H1 (cell line): ENCODE measurements around the gene VEPH1. TPM values are rescaled to one million over a fixed set of nuclear protein-coding genes. Genes with fewer than 3 reads are reported as not detected.
A peak's percentile ranks its signal among the peaks of the same experiment; 100 is the strongest.

Source experiments
- HDAC2 ChIP-seq, 2 experiments: fragments of 300-600 bp in 1 of 2; sonication (generic) in 1 of 2; IDR thresholded peaks; 2 replicates each; pipeline ENCODE4 v1.6.1; 2011 to 2012; ENCODE audit warnings: low read depth in 2 of 2, low read length in 2 of 2, mild to moderate bottlenecking in 2 of 2, moderate library complexity in 2 of 2, borderline replicate concordance in 1 of 2, inconsistent platforms in 1 of 2
- JUND ChIP-seq: IDR thresholded peaks from 2 replicates; pipeline ENCODE4 v1.6.1; 2011; ENCODE audit warnings: mild to moderate bottlenecking, improper control_type of control experiment, low read length
- MAFK ChIP-seq: IDR thresholded peaks from 2 replicates; pipeline ENCODE4 v1.6.1; 2012; ENCODE audit warnings: low read depth, mild to moderate bottlenecking, improper control_type of control experiment, low read length
- NRF1 ChIP-seq: IDR thresholded peaks from 2 replicates; pipeline ENCODE4 v1.6.1; 2011; ENCODE audit warnings: mild to moderate bottlenecking, low read depth, low read length, improper control_type of control experiment
- polyA plus RNA-seq, 7 experiments: library from polyadenylated mRNA; depleted of rRNA in 3 of 7; stranded (reverse) in 5 of 7; unstranded in 2 of 7; fragments of >200 nt in 5 of 7; fragments of 200-250 nt in 2 of 7; gene quantifications; 1 replicate in 5 of 7; 2 replicates in 1 of 7; 4 replicates in 1 of 7; pipeline versions ENCODE4 v1.2.1 to v1.2.3, GENCODE V29; 2011 to 2013; ENCODE audit warnings: missing spikeins in 2 of 7, mixed read lengths in 2 of 7
- total RNA-seq: library from RNA; stranded (reverse); fragmentation: NEBNext Ultra II Directional; extraction: Animal tissue kit (Norgen Biotek cat#: 25700); gene quantifications from 2 replicates; pipeline ENCODE4 v1.2.1, GENCODE V29; 2021
- TF ChIP-seq, protein P1 (sequence below): IDR thresholded peaks from 2 replicates; pipeline ENCODE4 v1.6.1; 2012; ENCODE audit warnings: inconsistent platforms

The VEPH1 gene
- total and polyA plus RNA-seq, 2 of the 8 experiments (the other 6 are each of a cell fraction or from before 2014, with no cell fraction given), result 12.0 to 18.3 TPM

DNA sequence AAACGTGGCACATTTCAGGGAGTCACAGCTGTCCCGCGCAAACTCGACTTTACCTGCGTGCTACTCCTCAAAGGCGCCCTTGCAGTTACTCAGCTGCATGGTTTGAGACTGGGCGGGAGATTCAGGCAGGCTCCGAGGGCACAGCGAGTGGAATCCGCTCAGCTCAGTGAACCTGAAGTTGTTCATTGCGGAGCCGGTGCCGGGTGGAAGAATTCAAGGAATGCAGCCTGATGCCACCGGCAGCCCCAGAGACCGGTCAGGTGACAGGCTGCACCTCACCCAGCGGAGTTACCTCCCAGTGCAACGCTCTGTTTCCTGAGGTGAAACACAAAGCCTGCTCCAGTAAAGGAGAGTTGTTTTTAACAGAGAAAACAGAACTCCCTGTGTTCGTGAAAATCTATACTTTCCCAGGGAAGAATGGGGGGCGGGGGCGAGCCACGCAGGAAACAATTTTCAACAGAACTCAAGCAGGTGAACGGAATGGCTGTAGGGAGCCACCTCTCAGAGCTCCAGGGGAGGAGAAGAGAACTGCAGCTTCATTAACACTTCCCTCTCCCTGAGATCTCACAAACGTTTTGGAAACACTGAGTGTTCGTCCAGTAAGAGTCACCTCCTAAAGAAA, 3.8 kb downstream of the VEPH1 start (continued):
- TF ChIP-seq HDAC2 (IDR thresholded peaks at IDR 0.05; ENCODE audit: borderline replicate concordance in 1 of 2, low read depth in 2 of 2, low read length in 2 of 2) (0 out of 4 replicates have a peak, but pooled peaks of 1 of the 2 experiments have one; percentile 66), JUND (0 out of 2 replicates have a peak, but pooled peaks have one; percentile 52), MAFK (no peak), NRF1 (no peak)
- TF ChIP-seq, protein P1, sequence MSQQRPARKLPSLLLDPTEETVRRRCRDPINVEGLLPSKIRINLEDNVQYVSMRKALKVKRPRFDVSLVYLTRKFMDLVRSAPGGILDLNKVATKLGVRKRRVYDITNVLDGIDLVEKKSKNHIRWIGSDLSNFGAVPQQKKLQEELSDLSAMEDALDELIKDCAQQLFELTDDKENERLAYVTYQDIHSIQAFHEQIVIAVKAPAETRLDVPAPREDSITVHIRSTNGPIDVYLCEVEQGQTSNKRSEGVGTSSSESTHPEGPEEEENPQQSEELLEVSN, result peak; percentile 99
